Coronary artery (tissue), 2 donors: Measurements from ENCODE around the gene CPZ.

Source experiments
- DNase-seq: peaks from one replicate; pipeline ENCODE4 v3.0.0-alpha.2; 2017; ENCODE audit warnings: low spot score
- H3K27ac ChIP-seq, 2 donors: fragments of 200-600 bp; sonication (generic); one replicate each; pipeline ENCODE4 v1.5.1; 2016 to 2019
- H3K4me3 ChIP-seq: fragments of 200-600 bp; sonication (generic); 2 replicates; pipeline ENCODE4 v1.5.1; 2016; ENCODE audit warnings: mild to moderate bottlenecking, moderate library complexity
- CTCF ChIP-seq: fragments of 200-600 bp; sonication (generic); IDR thresholded peaks from one replicate; pipeline ENCODE4 v1.5.1; 2019; ENCODE audit warnings: antibody characterized with exemption

CPZ gene

GRCh38 chr4:8637456-8637984, 45.0 kb downstream of the CPZ start:
- DNase-seq, result no peak

DNA sequence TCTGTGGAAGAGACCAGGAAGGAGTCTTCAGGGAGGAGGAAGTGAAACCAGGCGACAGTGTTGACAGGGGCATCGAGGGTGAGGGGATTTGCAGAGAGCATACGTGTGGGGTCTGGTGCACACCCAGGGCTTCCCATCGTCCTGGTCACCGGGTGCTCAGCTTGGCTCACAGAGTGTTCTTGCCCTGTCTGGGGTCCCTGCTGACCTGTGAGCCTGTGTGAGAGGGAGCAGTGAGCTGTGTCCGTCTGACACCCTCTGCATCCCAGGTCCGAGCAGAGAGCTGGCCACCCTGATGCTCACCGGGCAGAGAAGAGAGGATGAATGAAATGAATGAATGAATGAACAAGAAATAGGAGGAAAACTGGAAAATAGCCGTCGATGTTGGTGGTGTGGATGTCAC, 46.5 kb downstream of the CPZ start:
- no peak overlapping the region for H3K4me3 ChIP-seq
- no peak for TF ChIP-seq CTCF
- H3K27ac ChIP-seq, result no peak overlapping the region
- no peak for DNase-seq

More at GRCh38 chr4:8637456-8637984, 45.0 kb downstream of the CPZ start:
- Histone ChIP-seq H3K4me3 (no peak overlapping the region), H3K27ac (no peak overlapping the region)
- no peak for TF ChIP-seq CTCF

GRCh38 chr4:8639777-8640720, 47.5 kb downstream of the CPZ start:
- H3K4me3 ChIP-seq, result no peak overlapping the region
- H3K27ac ChIP-seq, result no peak overlapping the region
- TF ChIP-seq CTCF, result no peak
- no peak for DNase-seq

- Histone ChIP-seq H3K4me3 (no peak overlapping the region), H3K27ac (no peak overlapping the region)
- no peak for TF ChIP-seq CTCF
- DNase-seq, result no peak
Measured at GRCh38 chr4:8640816-8641215, 48.3 kb downstream of the CPZ start.

- DNase-seq, result no peak
- H3K4me3 ChIP-seq, result no peak overlapping the region
- H3K27ac ChIP-seq, result no peak overlapping the region
- TF ChIP-seq CTCF, result no peak
Measured at GRCh38 chr4:8641256-8641655, 48.7 kb downstream of the CPZ start.

GRCh38 chr4:8641931-8642650, 49.5 kb downstream of the CPZ start:
- H3K27ac ChIP-seq, result no peak overlapping the region
- H3K4me3 ChIP-seq, result no peak overlapping the region
- no peak for TF ChIP-seq CTCF
- DNase-seq, result no peak
